Measurements from ENCODE around the gene SLC44A1.

- no peak for TF ChIP-seq YY1 (IDR thresholded peaks at IDR 0.05; ENCODE audit: insufficient read depth, insufficient read length)
- TF ChIP-seq SUZ12 (IDR thresholded peaks at IDR 0.05; ENCODE audit: extremely low read depth, insufficient read depth, insufficient read length): no peak
Observed at GRCh38 chr9:105362470-105362869, 118.0 kb downstream of the SLC44A1 start.
